GM12801 (cell line): ENCODE measurements around the gene TICAM1.

Source experiments
- CTCF ChIP-seq: IDR thresholded peaks from one replicate; pipeline ENCODE4 v1.5.1; 2011; ENCODE audit warnings: control low read depth; ENCODE audit not compliant: insufficient read length; ENCODE audit errors: extremely low read depth

TICAM1 gene

GRCh38 chr19:4831304-4831978 lies at the start of gene TICAM1:
Gene TICAM1 (minus strand): TSS chr19:4831712. CDS start chr19:4818377, 13,335 bp downstream.
- no peak for TF ChIP-seq CTCF

GRCh38 chr19:4879041-4879440 lies 47.5 kb upstream of the TICAM1 start:
- TF ChIP-seq CTCF: no peak

- TF ChIP-seq CTCF: no peak
Observed at GRCh38 chr19:4878491-4878968, 47.0 kb upstream of the TICAM1 start.

- TF ChIP-seq CTCF: no peak
Observed at GRCh38 chr19:4877753-4878490, 46.4 kb upstream of the TICAM1 start.

GRCh38 chr19:4873930-4874329 lies 42.4 kb upstream of the TICAM1 start:
- TF ChIP-seq CTCF: no peak

GRCh38 chr19:4871711-4872110 lies 40.2 kb upstream of the TICAM1 start:
- no peak for TF ChIP-seq CTCF

- TF ChIP-seq CTCF: no peak
Observed at GRCh38 chr19:4870025-4870700, 38.7 kb upstream of the TICAM1 start.
